ENCODE measurements around the gene UHRF2. TPM values are rescaled to one million over a fixed set of nuclear protein-coding genes. Genes with fewer than 3 reads are reported as not detected.

UHRF2 gene
- total RNA-seq, 1 donor from 2014 or later = 59.4 TPM

GRCh38 chr9:6441269-6441668 lies 28.3 kb downstream of the UHRF2 start:
- Mint-ChIP-seq H3K36me3 (ENCODE audit: low read depth) (peaks cover 3% of the 10 kb centered on the region), H3K9me3 (no peaks in the 10 kb centered on the region), H3K27ac (ENCODE audit: unreplicated experiment) (no peak overlapping the region), H3K27me3 (ENCODE audit: low read depth) (no peaks in the 10 kb centered on the region), H3K4me3 (no peak overlapping the region), H3K4me1 (no peaks in the 10 kb centered on the region)
- DNase-seq (ENCODE audit: low read depth, low spot score) = no peak
- no peak for TF ChIP-seq CTCF (conservative IDR thresholded peaks at IDR 0.05)

- Mint-ChIP-seq H3K27ac (ENCODE audit: unreplicated experiment) (no peak overlapping the region), H3K36me3 (ENCODE audit: low read depth) (peaks cover 3% of the 10 kb centered on the region), H3K27me3 (ENCODE audit: low read depth) (no peaks in the 10 kb centered on the region), H3K4me3 (no peak overlapping the region), H3K4me1 (no peaks in the 10 kb centered on the region), H3K9me3 (no peaks in the 10 kb centered on the region)
- no peak for DNase-seq (ENCODE audit: low read depth, low spot score)
- no peak for TF ChIP-seq CTCF (conservative IDR thresholded peaks at IDR 0.05)
Observed at GRCh38 chr9:6443661-6444060, 30.7 kb downstream of the UHRF2 start.

GRCh38 chr9:6444128-6444527 lies 31.1 kb downstream of the UHRF2 start:
- TF ChIP-seq CTCF (conservative IDR thresholded peaks at IDR 0.05) = no peak

GRCh38 chr9:6449086-6449485 lies 36.1 kb downstream of the UHRF2 start:
- Mint-ChIP-seq H3K27ac (ENCODE audit: unreplicated experiment) (no peak overlapping the region), H3K9me3 (peaks cover 2% of the 10 kb centered on the region), H3K4me1 (no peaks in the 10 kb centered on the region), H3K27me3 (ENCODE audit: low read depth) (no peaks in the 10 kb centered on the region), H3K4me3 (no peak overlapping the region), H3K36me3 (ENCODE audit: low read depth) (peaks cover 7% of the 10 kb centered on the region)
- no peak for DNase-seq (ENCODE audit: low read depth, low spot score)
- TF ChIP-seq CTCF (conservative IDR thresholded peaks at IDR 0.05) = no peak

More at GRCh38 chr9:6444128-6444527, 31.1 kb downstream of the UHRF2 start:
- peaks cover 3% of the 10 kb centered on the region for H3K36me3 Mint-ChIP-seq (ENCODE audit: low read depth)
- no peak overlapping the region for H3K27ac Mint-ChIP-seq (ENCODE audit: unreplicated experiment)
- H3K4me1 Mint-ChIP-seq = no peaks in the 10 kb centered on the region
- DNase-seq (ENCODE audit: low read depth, low spot score) = no peak
- no peaks in the 10 kb centered on the region for H3K9me3 Mint-ChIP-seq
- no peaks in the 10 kb centered on the region for H3K27me3 Mint-ChIP-seq (ENCODE audit: low read depth)
- no peak overlapping the region for H3K4me3 Mint-ChIP-seq

- no peak for TF ChIP-seq CTCF (conservative IDR thresholded peaks at IDR 0.05)
- Mint-ChIP-seq H3K27ac (ENCODE audit: unreplicated experiment) (no peak overlapping the region), H3K4me1 (no peaks in the 10 kb centered on the region), H3K9me3 (peaks cover 6% of the 10 kb centered on the region), H3K36me3 (ENCODE audit: low read depth) (peaks cover 11% of the 10 kb centered on the region), H3K4me3 (no peak overlapping the region), H3K27me3 (ENCODE audit: low read depth) (no peaks in the 10 kb centered on the region)
- no peak for DNase-seq (ENCODE audit: low read depth, low spot score)
Observed at GRCh38 chr9:6449645-6450044, 36.6 kb downstream of the UHRF2 start.

Measured in neural crest cell (in vitro differentiated cells).